Measurements from ENCODE around the gene E2F2. TPM values are rescaled to one million over a fixed set of nuclear protein-coding genes. Genes with fewer than 3 reads are reported as not detected.

Gene E2F2
- polyA plus RNA-seq, 6 donors from 2014 or later, result 0.06 to 1.7 (median 0.46) TPM

GRCh38 chr1:23531562-23532094 is 595 bp upstream of the E2F2 start:
- ATAC-seq (ENCODE audit: low read depth in 2 of 2) (no peak), DNase-seq (no peak)
- H3K27me3 Mint-ChIP-seq, result no peaks in the 10 kb centered on the region
- H3K36me3 Mint-ChIP-seq, result no peaks in the 10 kb centered on the region
- H3K4me3 Mint-ChIP-seq, result peak overlapping the region; percentile 63 to 96 (median 88)
- H3K27ac Mint-ChIP-seq, result peak overlapping the region in 3 of 6 donors; percentile 21 to 67 (median 45)
- peaks cover 51 to 72% (median 57%) of the 10 kb centered on the region in 3 donors for H3K4me1 Mint-ChIP-seq
- H3K9me3 Mint-ChIP-seq, result no peaks in the 10 kb centered on the region

GRCh38 chr1:23530087-23530746 is 816 bp downstream of the E2F2 start:
- DNase-seq (no peak), ATAC-seq (ENCODE audit: low read depth in 2 of 2) (no peak)
- Mint-ChIP-seq H3K9me3 (no peaks in the 10 kb centered on the region), H3K36me3 (no peaks in the 10 kb centered on the region), H3K27me3 (no peaks in the 10 kb centered on the region), H3K27ac (no peak overlapping the region), H3K4me1 (peaks cover 60 to 80% (median 71%) of the 10 kb centered on the region in 3 donors), H3K4me3 (peak overlapping the region; percentile 63 to 83 (median 74))

GRCh38 chr1:23529146-23530086 is 1.6 kb downstream of the E2F2 start:
- Mint-ChIP-seq H3K4me3 (peak overlapping the region; percentile 65 to 84 (median 75)), H3K27ac (peak overlapping the region in 3 of 6 donors; percentile 17 to 78 (median 51)), H3K9me3 (no peaks in the 10 kb centered on the region), H3K4me1 (peaks cover 63 to 81% (median 79%) of the 10 kb centered on the region in 3 donors), H3K27me3 (no peaks in the 10 kb centered on the region), H3K36me3 (no peaks in the 10 kb centered on the region)
- ATAC-seq (ENCODE audit: low read depth in 2 of 2), result no peak
- no peak for DNase-seq

- Mint-ChIP-seq H3K4me1 (peaks cover 61 to 86% (median 77%) of the 10 kb centered on the region in 3 donors), H3K4me3 (peak overlapping the region; percentile 25 to 84 (median 74)), H3K27ac (peak overlapping the region in 4 of 6 donors; percentile 42 to 85 (median 62)), H3K36me3 (no peaks in the 10 kb centered on the region), H3K27me3 (no peaks in the 10 kb centered on the region), H3K9me3 (no peaks in the 10 kb centered on the region)
- ATAC-seq (ENCODE audit: low read depth in 2 of 2) (no peak), DNase-seq (no peak)
Measured at GRCh38 chr1:23528250-23528978, 2.6 kb downstream of the E2F2 start.

- no peak for ATAC-seq (ENCODE audit: low read depth in 2 of 2)
Measured at GRCh38 chr1:23527900-23528249, 3.2 kb downstream of the E2F2 start.

GRCh38 chr1:23527366-23527765 is 3.7 kb downstream of the E2F2 start:
- Mint-ChIP-seq H3K4me1 (peaks cover 54 to 87% (median 74%) of the 10 kb centered on the region in 3 donors), H3K4me3 (peak overlapping the region; percentile 23 to 84 (median 74)), H3K36me3 (no peaks in the 10 kb centered on the region), H3K9me3 (no peaks in the 10 kb centered on the region), H3K27me3 (no peaks in the 10 kb centered on the region), H3K27ac (peak overlapping the region in 2 of 6 donors; percentile 44 to 90)
- DNase-seq (no peak), ATAC-seq (ENCODE audit: low read depth in 2 of 2) (no peak)

More at GRCh38 chr1:23527900-23528249, 3.2 kb downstream of the E2F2 start:
- peak overlapping the region in 3 of 6 donors; percentile 44 to 51 (median 47) for H3K27ac Mint-ChIP-seq
- no peaks in the 10 kb centered on the region for H3K9me3 Mint-ChIP-seq
- H3K4me3 Mint-ChIP-seq, result peak overlapping the region in 7 of 8 donors; percentile 53 to 84 (median 75)
- peaks cover 55 to 85% (median 72%) of the 10 kb centered on the region in 3 donors for H3K4me1 Mint-ChIP-seq
- no peaks in the 10 kb centered on the region for H3K36me3 Mint-ChIP-seq
- no peaks in the 10 kb centered on the region for H3K27me3 Mint-ChIP-seq
- DNase-seq, result no peak

- peak overlapping the region; percentile 42 to 93 (median 76) for H3K4me3 Mint-ChIP-seq
- DNase-seq (no peak), ATAC-seq (ENCODE audit: low read depth in 2 of 2) (no peak)
- no peaks in the 10 kb centered on the region for H3K36me3 Mint-ChIP-seq
- peaks cover 54 to 89% (median 81%) of the 10 kb centered on the region in 3 donors for H3K4me1 Mint-ChIP-seq
- H3K27ac Mint-ChIP-seq, result peak overlapping the region; percentile 76 to 94 (median 86)
- no peaks in the 10 kb centered on the region for H3K27me3 Mint-ChIP-seq
- H3K9me3 Mint-ChIP-seq, result no peaks in the 10 kb centered on the region
Measured at GRCh38 chr1:23526329-23527041, 4.5 kb downstream of the E2F2 start.

- Mint-ChIP-seq H3K4me3 (peak overlapping the region; percentile 51 to 93 (median 80)), H3K36me3 (no peaks in the 10 kb centered on the region), H3K27ac (peak overlapping the region in 5 of 6 donors; percentile 82 to 96 (median 90)), H3K9me3 (no peaks in the 10 kb centered on the region), H3K27me3 (no peaks in the 10 kb centered on the region), H3K4me1 (peaks cover 49 to 88% (median 79%) of the 10 kb centered on the region in 3 donors)
- peak; percentile 26 for DNase-seq
- ATAC-seq (ENCODE audit: low read depth in 2 of 2), result peak; percentile 52 to 54
Measured at GRCh38 chr1:23525558-23526250, 5.3 kb downstream of the E2F2 start.

GRCh38 chr1:23524716-23525401 is 6.2 kb downstream of the E2F2 start:
- ATAC-seq (ENCODE audit: low read depth in 2 of 2) (peak; percentile 54 to 55), DNase-seq (peak; percentile 40)
- no peaks in the 10 kb centered on the region for H3K27me3 Mint-ChIP-seq
- H3K36me3 Mint-ChIP-seq, result no peaks in the 10 kb centered on the region
- H3K27ac Mint-ChIP-seq, result peak overlapping the region; percentile 22 to 96 (median 84)
- H3K4me3 Mint-ChIP-seq, result peak overlapping the region; percentile 51 to 93 (median 80)
- peaks cover 49 to 83% (median 74%) of the 10 kb centered on the region in 3 donors for H3K4me1 Mint-ChIP-seq
- no peaks in the 10 kb centered on the region for H3K9me3 Mint-ChIP-seq

- no peaks in the 10 kb centered on the region for H3K9me3 Mint-ChIP-seq
- H3K36me3 Mint-ChIP-seq, result no peaks in the 10 kb centered on the region
- H3K27me3 Mint-ChIP-seq, result no peaks in the 10 kb centered on the region
- H3K4me3 Mint-ChIP-seq, result peak overlapping the region in 7 of 8 donors; percentile 23 to 93 (median 74)
- DNase-seq, result no peak
- peaks cover 45 to 76% (median 67%) of the 10 kb centered on the region in 3 donors for H3K4me1 Mint-ChIP-seq
- H3K27ac Mint-ChIP-seq, result peak overlapping the region in 4 of 6 donors; percentile 42 to 90 (median 78)
- ATAC-seq (ENCODE audit: low read depth in 2 of 2), result no peak
Measured at GRCh38 chr1:23524163-23524562, 6.9 kb downstream of the E2F2 start.

GRCh38 chr1:23522244-23522982 is 8.6 kb downstream of the E2F2 start:
- Mint-ChIP-seq H3K9me3 (no peaks in the 10 kb centered on the region), H3K36me3 (no peaks in the 10 kb centered on the region), H3K27me3 (no peaks in the 10 kb centered on the region), H3K27ac (peak overlapping the region in 3 of 6 donors; percentile 57 to 70 (median 62)), H3K4me3 (peak overlapping the region in 1 of 8 donors; percentile 37), H3K4me1 (peaks cover 28 to 59% (median 50%) of the 10 kb centered on the region in 3 donors)
- ATAC-seq (ENCODE audit: low read depth in 2 of 2) (no peak), DNase-seq (no peak)
